ENCODE results near the gene SLC35F4. TPM values are rescaled to one million over a fixed set of nuclear protein-coding genes. Genes with fewer than 3 reads are reported as not detected.

The SLC35F4 gene
- total and polyA plus RNA-seq, 2 donors = not detected

GRCh38 chr14:57611555-57612075 is 254.3 kb downstream of the SLC35F4 start:
- Histone ChIP-seq H3K27ac (ENCODE audit: low read depth in 1 of 2, low read length in 1 of 2) (no peak overlapping the region), H3K4me3 (ENCODE audit: low read length in 2 of 2) (no peak overlapping the region)
- WGBS = 73% methylated on average over 2 of the region's 2 CpGs

GRCh38 chr14:57610631-57611030 is 255.3 kb downstream of the SLC35F4 start:
- no peaks in the 10 kb centered on the region for H3K36me3 ChIP-seq (ENCODE audit: control insufficient read depth in 2 of 2, insufficient read depth in 2 of 2, low read length in 1 of 2)
- DNase-seq (ENCODE audit: low read depth in 6 of 9, low spot score in 9 of 9) = no peak
- WGBS = 83% methylated on average over 2 of the region's 2 CpGs

More at GRCh38 chr14:57611555-57612075, 254.3 kb downstream of the SLC35F4 start:
- H3K27me3 ChIP-seq (ENCODE audit: control insufficient read depth in 2 of 2, insufficient read depth in 1 of 2, low read length in 1 of 2) = no peaks in the 10 kb centered on the region
- H3K36me3 ChIP-seq (ENCODE audit: control insufficient read depth in 2 of 2, insufficient read depth in 2 of 2, low read length in 1 of 2) = no peaks in the 10 kb centered on the region
- no peaks in the 10 kb centered on the region for H3K9me3 ChIP-seq (ENCODE audit: control insufficient read depth in 2 of 2, insufficient read depth in 1 of 2, low read length in 1 of 2)
- H3K4me1 ChIP-seq (ENCODE audit: control insufficient read depth in 2 of 2, insufficient read depth in 2 of 2, low read length in 2 of 2) = no peaks in the 10 kb centered on the region
- DNase-seq (ENCODE audit: low read depth in 6 of 9, low spot score in 9 of 9) = no peak

GRCh38 chr14:57609192-57610075 is 256.5 kb downstream of the SLC35F4 start:
- H3K36me3 ChIP-seq (ENCODE audit: control insufficient read depth in 2 of 2, insufficient read depth in 2 of 2, low read length in 1 of 2) = no peaks in the 10 kb centered on the region

More at GRCh38 chr14:57610631-57611030, 255.3 kb downstream of the SLC35F4 start:
- no peak overlapping the region for H3K27ac ChIP-seq (ENCODE audit: low read depth in 1 of 2, low read length in 1 of 2)
- no peak overlapping the region for H3K4me3 ChIP-seq (ENCODE audit: low read length in 2 of 2)
- H3K4me1 ChIP-seq (ENCODE audit: control insufficient read depth in 2 of 2, insufficient read depth in 2 of 2, low read length in 2 of 2) = no peaks in the 10 kb centered on the region
- no peaks in the 10 kb centered on the region for H3K9me3 ChIP-seq (ENCODE audit: control insufficient read depth in 2 of 2, insufficient read depth in 1 of 2, low read length in 1 of 2)
- no peaks in the 10 kb centered on the region for H3K27me3 ChIP-seq (ENCODE audit: control insufficient read depth in 2 of 2, insufficient read depth in 1 of 2, low read length in 1 of 2)

GRCh38 chr14:57607086-57607485 is 258.8 kb downstream of the SLC35F4 start:
- H3K27ac ChIP-seq (ENCODE audit: low read depth in 1 of 2, low read length in 1 of 2) = no peak overlapping the region
- no peaks in the 10 kb centered on the region for H3K4me1 ChIP-seq (ENCODE audit: control insufficient read depth in 2 of 2, insufficient read depth in 2 of 2, low read length in 2 of 2)
- H3K9me3 ChIP-seq (ENCODE audit: control insufficient read depth in 2 of 2, insufficient read depth in 1 of 2, low read length in 1 of 2) = no peaks in the 10 kb centered on the region
- no peak overlapping the region for H3K4me3 ChIP-seq (ENCODE audit: low read length in 2 of 2)
- DNase-seq (ENCODE audit: low read depth in 6 of 9, low spot score in 9 of 9) = no peak
- WGBS = 74% methylated on average over 2 of the region's 2 CpGs
- no peaks in the 10 kb centered on the region for H3K27me3 ChIP-seq (ENCODE audit: control insufficient read depth in 2 of 2, insufficient read depth in 1 of 2, low read length in 1 of 2)
- no peaks in the 10 kb centered on the region for H3K36me3 ChIP-seq (ENCODE audit: control insufficient read depth in 2 of 2, insufficient read depth in 2 of 2, low read length in 1 of 2)

More at GRCh38 chr14:57609192-57610075, 256.5 kb downstream of the SLC35F4 start:
- DNase-seq (ENCODE audit: low read depth in 6 of 9, low spot score in 9 of 9) = no peak
- no peak overlapping the region for H3K4me3 ChIP-seq (ENCODE audit: low read length in 2 of 2)
- H3K27ac ChIP-seq (ENCODE audit: low read depth in 1 of 2, low read length in 1 of 2) = no peak overlapping the region
- no peaks in the 10 kb centered on the region for H3K9me3 ChIP-seq (ENCODE audit: control insufficient read depth in 2 of 2, insufficient read depth in 1 of 2, low read length in 1 of 2)
- no peaks in the 10 kb centered on the region for H3K27me3 ChIP-seq (ENCODE audit: control insufficient read depth in 2 of 2, insufficient read depth in 1 of 2, low read length in 1 of 2)
- WGBS = 71% methylated on average over 6 of the region's 6 CpGs
- no peaks in the 10 kb centered on the region for H3K4me1 ChIP-seq (ENCODE audit: control insufficient read depth in 2 of 2, insufficient read depth in 2 of 2, low read length in 2 of 2)

DNA sequence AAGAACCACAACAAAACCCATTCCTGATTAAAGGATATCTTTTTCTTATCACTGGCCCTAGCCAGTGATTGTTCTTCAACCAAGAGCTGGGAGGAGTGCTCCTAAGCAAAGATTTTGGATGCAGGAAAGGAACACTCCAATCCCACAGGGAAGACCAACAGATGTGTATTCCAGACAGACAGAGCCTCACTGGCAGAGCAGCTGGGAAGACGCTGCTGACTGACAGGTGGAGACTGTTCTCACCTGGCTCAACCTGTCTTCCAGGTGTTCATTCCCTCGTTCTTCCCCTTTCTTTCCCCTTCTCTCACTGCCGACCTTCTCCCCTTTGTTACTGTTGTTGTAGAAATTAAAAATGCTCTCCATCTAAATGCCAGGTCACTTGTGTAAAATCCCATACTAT is 282.5 kb downstream of the SLC35F4 start:
- H3K36me3 ChIP-seq (ENCODE audit: control insufficient read depth in 2 of 2, insufficient read depth in 2 of 2, low read length in 1 of 2) = no peaks in the 10 kb centered on the region
- H3K27me3 ChIP-seq (ENCODE audit: control insufficient read depth in 2 of 2, insufficient read depth in 1 of 2, low read length in 1 of 2) = no peaks in the 10 kb centered on the region
- no peaks in the 10 kb centered on the region for H3K9me3 ChIP-seq (ENCODE audit: control insufficient read depth in 2 of 2, insufficient read depth in 1 of 2, low read length in 1 of 2)
- DNase-seq (ENCODE audit: low read depth in 6 of 9, low spot score in 9 of 9) = no peak
- no peaks in the 10 kb centered on the region for H3K4me1 ChIP-seq (ENCODE audit: control insufficient read depth in 2 of 2, insufficient read depth in 2 of 2, low read length in 2 of 2)
- no peak overlapping the region for H3K27ac ChIP-seq (ENCODE audit: low read depth in 1 of 2, low read length in 1 of 2)
- 77% methylated on average over 3 of the region's 3 CpGs for WGBS
- H3K4me3 ChIP-seq (ENCODE audit: low read length in 2 of 2) = no peak overlapping the region

- H3K9me3 ChIP-seq (ENCODE audit: control insufficient read depth in 2 of 2, insufficient read depth in 1 of 2, low read length in 1 of 2) = no peaks in the 10 kb centered on the region
- no peak overlapping the region for H3K27ac ChIP-seq (ENCODE audit: low read depth in 1 of 2, low read length in 1 of 2)
- no peaks in the 10 kb centered on the region for H3K4me1 ChIP-seq (ENCODE audit: control insufficient read depth in 2 of 2, insufficient read depth in 2 of 2, low read length in 2 of 2)
- WGBS = 69% methylated on average over 2 of the region's 2 CpGs
- H3K4me3 ChIP-seq (ENCODE audit: low read length in 2 of 2) = no peak overlapping the region
- no peaks in the 10 kb centered on the region for H3K27me3 ChIP-seq (ENCODE audit: control insufficient read depth in 2 of 2, insufficient read depth in 1 of 2, low read length in 1 of 2)
- no peak for DNase-seq (ENCODE audit: low read depth in 6 of 9, low spot score in 9 of 9)
- H3K36me3 ChIP-seq (ENCODE audit: control insufficient read depth in 2 of 2, insufficient read depth in 2 of 2, low read length in 1 of 2) = no peaks in the 10 kb centered on the region
Measured at GRCh38 chr14:57582746-57583145, 283.1 kb downstream of the SLC35F4 start.

- Histone ChIP-seq H3K9me3 (ENCODE audit: control insufficient read depth in 2 of 2, insufficient read depth in 1 of 2, low read length in 1 of 2) (no peaks in the 10 kb centered on the region), H3K27me3 (ENCODE audit: control insufficient read depth in 2 of 2, insufficient read depth in 1 of 2, low read length in 1 of 2) (no peaks in the 10 kb centered on the region), H3K27ac (ENCODE audit: low read depth in 1 of 2, low read length in 1 of 2) (no peak overlapping the region), H3K4me1 (ENCODE audit: control insufficient read depth in 2 of 2, insufficient read depth in 2 of 2, low read length in 2 of 2) (no peaks in the 10 kb centered on the region), H3K4me3 (ENCODE audit: low read length in 2 of 2) (no peak overlapping the region), H3K36me3 (ENCODE audit: control insufficient read depth in 2 of 2, insufficient read depth in 2 of 2, low read length in 1 of 2) (no peaks in the 10 kb centered on the region)
- WGBS = 77% methylated on average over 4 of the region's 4 CpGs
- no peak for DNase-seq (ENCODE audit: low read depth in 6 of 9, low spot score in 9 of 9)
Measured at GRCh38 chr14:57578801-57579200, 287.1 kb downstream of the SLC35F4 start.

GRCh38 chr14:57576498-57576897 is 289.4 kb downstream of the SLC35F4 start:
- WGBS = 95% methylated on average over 1 of the region's 1 CpG
- Histone ChIP-seq H3K27me3 (ENCODE audit: control insufficient read depth in 2 of 2, insufficient read depth in 1 of 2, low read length in 1 of 2) (no peaks in the 10 kb centered on the region), H3K4me3 (ENCODE audit: low read length in 2 of 2) (no peak overlapping the region), H3K27ac (ENCODE audit: low read depth in 1 of 2, low read length in 1 of 2) (no peak overlapping the region), H3K9me3 (ENCODE audit: control insufficient read depth in 2 of 2, insufficient read depth in 1 of 2, low read length in 1 of 2) (no peaks in the 10 kb centered on the region), H3K4me1 (ENCODE audit: control insufficient read depth in 2 of 2, insufficient read depth in 2 of 2, low read length in 2 of 2) (no peaks in the 10 kb centered on the region), H3K36me3 (ENCODE audit: control insufficient read depth in 2 of 2, insufficient read depth in 2 of 2, low read length in 1 of 2) (no peaks in the 10 kb centered on the region)
- DNase-seq (ENCODE audit: low read depth in 6 of 9, low spot score in 9 of 9) = no peak

- no peaks in the 10 kb centered on the region for H3K36me3 ChIP-seq (ENCODE audit: control insufficient read depth in 2 of 2, insufficient read depth in 2 of 2, low read length in 1 of 2)
- DNase-seq (ENCODE audit: low read depth in 6 of 9, low spot score in 9 of 9) = no peak
- WGBS = 75% methylated on average over 2 of the region's 2 CpGs
Measured at GRCh38 chr14:57575482-57575881, 290.4 kb downstream of the SLC35F4 start.

More at GRCh38 chr14:57575482-57575881, 290.4 kb downstream of the SLC35F4 start:
- Histone ChIP-seq H3K27me3 (ENCODE audit: control insufficient read depth in 2 of 2, insufficient read depth in 1 of 2, low read length in 1 of 2) (no peaks in the 10 kb centered on the region), H3K27ac (ENCODE audit: low read depth in 1 of 2, low read length in 1 of 2) (no peak overlapping the region), H3K4me3 (ENCODE audit: low read length in 2 of 2) (no peak overlapping the region), H3K4me1 (ENCODE audit: control insufficient read depth in 2 of 2, insufficient read depth in 2 of 2, low read length in 2 of 2) (no peaks in the 10 kb centered on the region), H3K9me3 (ENCODE audit: control insufficient read depth in 2 of 2, insufficient read depth in 1 of 2, low read length in 1 of 2) (no peaks in the 10 kb centered on the region)
